HG03039 (cell line): ENCODE results near the gene TNFSF13.

Experiments used
- ATAC-seq: cut with Tn5 transposase; IDR thresholded peaks from one replicate; pipeline ENCODE4 v1.9.1; 2021; ENCODE audit warnings: mild to moderate bottlenecking, moderate library complexity; ENCODE audit not compliant: unreplicated experiment

The TNFSF13 gene

GRCh38 chr17:7558544-7559319, at the start of gene TNFSF13:
TNFSF13 (plus strand) TSS chr17:7558750; CDS start chr17:7559040, 290 bp downstream.
- no peak for ATAC-seq

DNA sequence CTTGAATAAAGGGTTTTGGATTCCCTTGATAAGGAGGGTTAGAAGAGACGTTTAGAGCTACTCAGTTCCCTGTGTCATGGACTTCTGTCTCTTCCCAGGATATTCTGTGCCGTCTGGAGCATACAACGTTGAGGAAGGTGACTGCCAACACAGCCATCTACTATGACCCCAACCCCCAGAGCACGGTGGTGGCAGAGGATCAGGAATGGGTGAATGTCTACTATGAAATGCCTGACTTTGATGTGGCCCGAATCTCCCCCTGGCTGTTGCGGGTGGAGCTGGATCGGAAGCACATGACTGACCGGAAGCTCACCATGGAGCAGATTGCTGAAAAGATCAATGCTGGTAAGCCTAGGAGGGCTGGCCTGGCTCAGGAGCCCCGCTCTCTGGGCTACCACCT, 49.7 kb upstream of the TNFSF13 start:
- ATAC-seq: no peak

DNA sequence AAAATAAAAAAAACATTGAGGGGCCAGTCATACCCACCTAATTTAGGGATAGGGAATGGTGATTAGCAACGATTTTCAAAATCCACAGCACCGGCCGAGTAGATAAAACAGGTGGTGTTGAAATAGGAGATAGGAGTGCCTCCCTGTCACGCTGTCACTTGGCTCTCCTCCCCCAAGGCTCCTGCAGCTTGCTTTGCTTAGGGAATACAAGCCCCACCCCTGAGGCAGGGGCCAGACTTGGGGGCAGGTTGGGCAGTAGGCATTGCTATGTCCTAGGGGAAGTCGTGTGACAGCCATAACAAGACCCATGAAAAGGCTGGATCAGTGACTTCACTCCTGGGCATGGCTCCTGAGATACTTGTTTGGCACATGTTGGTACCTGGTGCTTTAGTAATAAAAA, 48.6 kb upstream of the TNFSF13 start:
- ATAC-seq: no peak

DNA sequence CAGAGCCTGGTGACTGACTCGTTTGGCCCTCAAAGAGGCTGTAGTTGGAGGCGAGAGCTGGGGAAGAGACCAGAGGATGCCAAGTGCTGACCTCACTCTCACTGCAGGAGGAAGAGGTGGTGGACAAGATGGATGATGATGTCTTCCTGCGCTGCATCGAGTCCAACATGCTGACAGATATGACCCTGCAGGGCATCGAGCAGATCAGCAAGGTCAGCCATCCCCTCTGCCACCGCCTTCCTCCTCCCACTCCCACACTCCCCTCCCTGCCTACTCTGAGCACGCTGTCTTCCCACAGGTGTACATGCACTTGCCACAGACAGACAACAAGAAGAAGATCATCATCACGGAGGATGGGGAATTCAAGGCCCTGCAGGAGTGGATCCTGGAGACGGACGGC, 47.4 kb upstream of the TNFSF13 start:
- no peak for ATAC-seq

GRCh38 chr17:7512105-7512504, 46.4 kb upstream of the TNFSF13 start:
- no peak for ATAC-seq

DNA sequence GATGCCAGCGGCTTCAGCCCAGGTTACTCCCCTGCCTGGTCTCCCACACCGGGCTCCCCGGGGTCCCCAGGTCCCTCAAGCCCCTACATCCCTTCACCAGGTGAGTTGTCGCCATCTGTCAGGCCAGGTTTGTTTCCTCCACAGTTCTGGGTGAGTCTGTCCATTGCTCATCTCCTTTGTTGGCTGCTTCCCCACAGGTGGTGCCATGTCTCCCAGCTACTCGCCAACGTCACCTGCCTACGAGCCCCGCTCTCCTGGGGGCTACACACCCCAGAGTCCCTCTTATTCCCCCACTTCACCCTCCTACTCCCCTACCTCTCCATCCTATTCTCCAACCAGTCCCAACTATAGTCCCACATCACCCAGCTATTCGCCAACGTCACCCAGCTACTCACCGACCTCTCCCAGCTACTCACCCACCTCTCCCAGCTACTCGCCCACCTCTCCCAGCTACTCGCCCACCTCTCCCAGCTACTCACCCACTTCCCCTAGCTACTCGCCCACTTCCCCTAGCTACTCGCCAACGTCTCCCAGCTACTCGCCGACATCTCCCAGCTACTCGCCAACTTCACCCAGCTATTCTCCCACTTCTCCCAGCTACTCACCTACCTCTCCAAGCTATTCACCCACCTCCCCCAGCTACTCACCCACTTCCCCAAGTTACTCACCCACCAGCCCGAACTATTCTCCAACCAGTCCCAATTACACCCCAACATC, 45.6 kb upstream of the TNFSF13 start:
- ATAC-seq: no peak

- no peak for ATAC-seq
Observed at GRCh38 chr17:7513850-7514419, 44.6 kb upstream of the TNFSF13 start.

DNA sequence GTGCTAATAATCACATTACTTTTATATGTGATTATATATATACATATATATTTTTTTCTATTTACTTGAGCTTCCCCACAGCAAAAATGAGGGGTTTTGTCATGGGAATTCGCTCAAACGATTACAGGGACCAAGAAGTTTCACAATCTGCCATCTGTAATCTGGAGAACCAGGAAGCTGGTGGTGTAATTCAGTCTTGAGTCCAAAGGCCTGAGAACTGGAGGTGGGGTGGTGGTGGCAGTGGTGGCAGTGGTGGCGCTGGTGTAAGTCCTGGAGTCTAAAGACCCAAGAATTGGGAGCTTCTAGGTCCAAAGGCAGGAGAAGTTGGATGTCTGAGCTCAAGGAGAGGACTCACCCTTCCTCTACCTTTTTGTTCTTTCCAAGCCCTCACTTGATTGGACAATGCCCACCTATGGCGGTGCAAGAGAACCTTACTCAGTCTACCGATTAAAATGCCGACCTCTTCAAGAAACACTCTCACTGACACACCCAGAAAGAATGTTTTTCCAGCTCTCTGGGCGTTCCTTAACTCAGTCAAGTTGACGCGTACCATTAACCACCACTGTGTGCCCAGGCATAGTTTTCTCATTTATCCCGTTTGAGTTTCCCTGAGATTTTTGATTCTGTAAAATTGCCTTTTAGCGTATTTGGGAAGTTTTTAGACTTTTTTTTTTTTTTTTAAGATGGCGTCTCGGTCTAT, 42.5 kb upstream of the TNFSF13 start:
- no peak for ATAC-seq

DNA sequence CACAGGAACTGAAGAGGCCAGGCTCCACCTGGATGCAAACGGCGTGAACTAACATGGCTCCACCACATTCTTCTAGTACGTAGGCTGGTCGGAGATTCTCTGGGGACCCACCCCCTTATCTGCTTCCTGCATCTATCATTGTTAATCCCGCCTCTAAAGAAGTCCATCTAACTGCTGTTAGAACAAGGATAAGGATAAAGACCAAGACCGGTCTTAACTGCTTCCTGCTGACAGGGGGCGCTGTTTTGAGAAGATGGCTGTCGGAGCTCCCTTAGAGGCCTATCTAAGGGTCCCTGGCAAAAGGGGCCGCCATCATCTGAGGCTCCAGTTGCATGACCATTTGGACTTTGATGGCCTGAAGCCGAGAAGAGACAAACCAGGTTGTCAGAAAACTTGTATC, 35.5 kb upstream of the TNFSF13 start:
- ATAC-seq: no peak

DNA sequence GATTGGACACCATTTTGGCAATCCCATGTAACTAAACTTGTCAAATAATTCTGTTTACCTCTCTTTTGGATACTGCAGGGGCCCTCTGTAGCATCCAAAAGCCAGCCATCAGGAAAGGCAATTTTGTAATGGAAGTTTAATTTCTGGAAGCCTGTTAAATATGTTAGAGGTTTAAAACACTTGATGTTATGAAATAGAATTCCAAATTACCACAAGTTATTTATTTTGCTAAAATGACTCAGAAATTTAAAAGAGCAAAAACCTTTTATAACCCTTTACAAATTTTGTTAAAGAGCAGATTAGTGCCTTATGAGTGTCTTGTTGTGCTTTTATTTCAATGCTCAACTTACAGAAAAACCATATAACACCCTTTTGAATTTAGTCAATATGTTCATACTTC, 29.7 kb upstream of the TNFSF13 start:
- no peak for ATAC-seq

DNA sequence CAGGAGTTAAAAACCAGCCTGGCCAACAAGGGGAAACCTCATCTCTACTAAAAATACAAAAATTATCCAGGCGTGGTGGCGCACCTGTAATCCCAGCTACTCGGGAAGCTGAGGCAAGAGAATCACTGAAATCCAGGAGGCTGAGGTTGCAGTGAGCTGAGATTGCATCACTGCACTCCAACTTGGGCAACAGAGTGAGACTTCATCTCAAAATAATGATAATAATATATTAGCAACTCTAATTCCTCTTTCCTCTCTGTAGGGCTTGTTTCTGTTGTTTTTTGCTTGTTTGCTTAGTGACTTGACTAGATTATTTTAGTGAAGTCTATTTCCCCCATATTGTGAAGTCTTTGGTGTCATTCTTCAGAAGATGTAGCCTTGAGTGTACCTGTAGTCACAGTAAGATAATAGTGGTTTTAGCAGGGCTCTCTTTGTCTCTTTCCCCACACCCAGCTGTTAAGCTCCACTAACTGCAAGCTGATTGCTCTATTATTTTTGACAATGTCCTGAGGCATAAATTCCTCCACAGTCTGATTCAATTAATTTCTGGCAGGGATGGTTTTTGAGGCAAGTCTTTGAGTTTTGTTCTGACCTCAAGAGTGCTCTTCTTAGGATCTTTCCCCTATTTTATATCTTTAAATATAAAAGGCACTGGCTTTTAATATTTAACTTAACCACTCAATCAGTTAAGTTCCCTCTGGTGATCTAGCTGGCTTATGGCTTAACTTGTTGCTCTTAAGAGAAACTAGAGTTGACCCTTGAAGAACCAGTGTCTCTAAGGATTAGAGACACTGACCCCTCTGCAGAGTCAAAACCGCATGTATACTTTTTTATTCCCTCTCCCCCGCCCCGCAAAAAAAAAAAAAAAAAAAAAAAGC, 28.3 kb upstream of the TNFSF13 start:
- ATAC-seq: no peak

DNA sequence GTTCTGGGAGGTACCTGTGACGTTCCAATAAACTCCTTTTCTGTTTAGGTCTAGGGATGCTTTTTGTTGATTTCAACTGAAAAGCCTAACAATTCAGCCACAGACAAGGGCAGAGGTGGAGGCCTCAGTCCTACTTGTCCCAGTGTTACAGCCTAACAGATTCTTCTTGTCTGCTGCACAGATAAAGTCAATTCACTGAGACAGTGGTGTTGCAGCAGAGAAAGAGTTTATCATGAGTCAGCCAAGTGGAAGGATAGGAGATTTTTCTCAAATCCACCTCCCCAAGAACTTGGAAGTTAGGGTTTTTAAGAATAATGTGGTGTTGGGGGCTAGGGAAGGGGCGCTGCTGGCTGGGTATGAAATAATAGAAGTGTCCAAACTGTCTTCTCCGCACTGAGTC, 20.5 kb upstream of the TNFSF13 start:
- ATAC-seq: no peak

GRCh38 chr17:7538891-7539545, 19.5 kb upstream of the TNFSF13 start:
- no peak for ATAC-seq

GRCh38 chr17:7541074-7541621, 17.4 kb upstream of the TNFSF13 start:
- no peak for ATAC-seq

- ATAC-seq: no peak
Observed at GRCh38 chr17:7544911-7545310, 13.6 kb upstream of the TNFSF13 start.

DNA sequence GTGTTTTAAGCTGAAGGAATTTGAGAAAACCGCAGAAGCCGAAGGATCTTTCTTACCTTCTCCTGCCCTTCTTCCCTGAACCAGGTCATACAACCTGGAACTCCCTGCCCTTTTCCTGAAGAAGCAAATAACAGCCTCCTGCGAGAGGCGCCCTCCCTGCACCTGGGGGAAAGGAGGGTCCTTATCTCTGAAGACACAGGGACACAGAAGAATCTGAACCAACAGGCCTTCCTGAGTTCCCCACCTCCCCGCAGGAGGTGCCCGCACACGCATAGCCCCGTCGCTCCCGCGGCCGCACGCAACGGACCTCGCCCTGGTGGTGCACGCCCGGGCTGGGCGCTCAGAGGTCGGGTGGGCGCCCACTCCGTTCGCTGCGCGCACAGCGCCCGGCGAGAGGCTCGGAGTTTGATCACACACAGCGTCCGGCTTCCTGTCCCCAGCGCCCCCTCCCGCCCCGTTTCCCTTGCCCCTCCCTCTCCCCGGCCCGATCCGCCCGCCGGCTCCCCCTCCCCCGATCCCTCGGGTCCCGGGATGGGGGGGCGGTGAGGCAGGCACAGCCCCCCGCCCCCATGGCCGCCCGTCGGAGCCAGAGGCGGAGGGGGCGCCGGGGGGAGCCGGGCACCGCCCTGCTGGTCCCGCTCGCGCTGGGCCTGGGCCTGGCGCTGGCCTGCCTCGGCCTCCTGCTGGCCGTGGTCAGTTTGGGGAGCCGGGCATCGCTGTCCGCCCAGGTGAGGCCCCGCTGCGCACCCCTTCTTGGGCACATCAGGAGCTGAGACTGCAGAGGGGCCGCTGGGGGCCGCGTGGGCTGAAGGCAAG, 9.8 kb upstream of the TNFSF13 start, which contains the start of gene TNFSF12:
TSS of gene TNFSF12 (plus strand) at position 474 of the 816 bp plus-strand sequence. CDS start at position 570, 96 bp downstream.
- ATAC-seq: no peak

- no peak for ATAC-seq
Observed at GRCh38 chr17:7549401-7550055, 9.0 kb upstream of the TNFSF13 start.

GRCh38 chr17:7550344-7550743, 8.2 kb upstream of the TNFSF13 start:
- ATAC-seq: no peak
